ENCODE measurements around the gene UBE4B.

- no peak for TF ChIP-seq TAF1 (IDR thresholded peaks at IDR 0.05; ENCODE audit: control insufficient read depth, extremely low read depth, insufficient read depth, low read length, severe bottlenecking)
- no peak for TF ChIP-seq ZNF146 (CRISPR knock-in tag; IDR thresholded peaks at IDR 0.05; ENCODE audit: unreplicated experiment)
- no peak for TF ChIP-seq MNT (conservative IDR thresholded peaks at IDR 0.05)
- TF ChIP-seq, protein P1, sequence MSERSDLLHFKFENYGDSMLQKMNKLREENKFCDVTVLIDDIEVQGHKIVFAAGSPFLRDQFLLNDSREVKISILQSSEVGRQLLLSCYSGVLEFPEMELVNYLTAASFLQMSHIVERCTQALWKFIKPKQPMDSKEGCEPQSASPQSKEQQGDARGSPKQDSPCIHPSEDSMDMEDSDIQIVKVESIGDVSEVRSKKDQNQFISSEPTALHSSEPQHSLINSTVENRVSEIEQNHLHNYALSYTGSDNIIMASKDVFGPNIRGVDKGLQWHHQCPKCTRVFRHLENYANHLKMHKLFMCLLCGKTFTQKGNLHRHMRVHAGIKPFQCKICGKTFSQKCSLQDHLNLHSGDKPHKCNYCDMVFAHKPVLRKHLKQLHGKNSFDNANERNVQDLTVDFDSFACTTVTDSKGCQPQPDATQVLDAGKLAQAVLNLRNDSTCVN (CRISPR knock-in tag; IDR thresholded peaks at IDR 0.05), result no peak
- no peak for TF ChIP-seq MYC (IDR thresholded peaks at IDR 0.05; ENCODE audit: low read depth, low read length)
- TF ChIP-seq MYC (CRISPR knock-in tag; IDR thresholded peaks at IDR 0.05; ENCODE audit: borderline replicate concordance, low read depth), result no peak
- TF ChIP-seq NFYB (IDR thresholded peaks at IDR 0.05; ENCODE audit: extremely low read depth, insufficient read length), result no peak
- TF ChIP-seq, protein P2, sequence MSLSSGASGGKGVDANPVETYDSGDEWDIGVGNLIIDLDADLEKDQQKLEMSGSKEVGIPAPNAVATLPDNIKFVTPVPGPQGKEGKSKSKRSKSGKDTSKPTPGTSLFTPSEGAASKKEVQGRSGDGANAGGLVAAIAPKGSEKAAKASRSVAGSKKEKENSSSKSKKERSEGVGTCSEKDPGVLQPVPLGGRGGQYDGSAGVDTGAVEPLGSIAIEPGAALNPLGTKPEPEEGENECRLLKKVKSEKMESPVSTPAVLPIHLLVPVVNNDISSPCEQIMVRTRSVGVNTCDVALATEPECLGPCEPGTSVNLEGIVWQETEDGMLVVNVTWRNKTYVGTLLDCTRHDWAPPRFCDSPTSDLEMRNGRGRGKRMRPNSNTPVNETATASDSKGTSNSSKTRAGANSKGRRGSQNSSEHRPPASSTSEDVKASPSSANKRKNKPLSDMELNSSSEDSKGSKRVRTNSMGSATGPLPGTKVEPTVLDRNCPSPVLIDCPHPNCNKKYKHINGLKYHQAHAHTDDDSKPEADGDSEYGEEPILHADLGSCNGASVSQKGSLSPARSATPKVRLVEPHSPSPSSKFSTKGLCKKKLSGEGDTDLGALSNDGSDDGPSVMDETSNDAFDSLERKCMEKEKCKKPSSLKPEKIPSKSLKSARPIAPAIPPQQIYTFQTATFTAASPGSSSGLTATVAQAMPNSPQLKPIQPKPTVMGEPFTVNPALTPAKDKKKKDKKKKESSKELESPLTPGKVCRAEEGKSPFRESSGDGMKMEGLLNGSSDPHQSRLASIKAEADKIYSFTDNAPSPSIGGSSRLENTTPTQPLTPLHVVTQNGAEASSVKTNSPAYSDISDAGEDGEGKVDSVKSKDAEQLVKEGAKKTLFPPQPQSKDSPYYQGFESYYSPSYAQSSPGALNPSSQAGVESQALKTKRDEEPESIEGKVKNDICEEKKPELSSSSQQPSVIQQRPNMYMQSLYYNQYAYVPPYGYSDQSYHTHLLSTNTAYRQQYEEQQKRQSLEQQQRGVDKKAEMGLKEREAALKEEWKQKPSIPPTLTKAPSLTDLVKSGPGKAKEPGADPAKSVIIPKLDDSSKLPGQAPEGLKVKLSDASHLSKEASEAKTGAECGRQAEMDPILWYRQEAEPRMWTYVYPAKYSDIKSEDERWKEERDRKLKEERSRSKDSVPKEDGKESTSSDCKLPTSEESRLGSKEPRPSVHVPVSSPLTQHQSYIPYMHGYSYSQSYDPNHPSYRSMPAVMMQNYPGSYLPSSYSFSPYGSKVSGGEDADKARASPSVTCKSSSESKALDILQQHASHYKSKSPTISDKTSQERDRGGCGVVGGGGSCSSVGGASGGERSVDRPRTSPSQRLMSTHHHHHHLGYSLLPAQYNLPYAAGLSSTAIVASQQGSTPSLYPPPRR (CRISPR knock-in tag; IDR thresholded peaks at IDR 0.05; ENCODE audit: borderline replicate concordance), result no peak
- TF ChIP-seq, protein P3, sequence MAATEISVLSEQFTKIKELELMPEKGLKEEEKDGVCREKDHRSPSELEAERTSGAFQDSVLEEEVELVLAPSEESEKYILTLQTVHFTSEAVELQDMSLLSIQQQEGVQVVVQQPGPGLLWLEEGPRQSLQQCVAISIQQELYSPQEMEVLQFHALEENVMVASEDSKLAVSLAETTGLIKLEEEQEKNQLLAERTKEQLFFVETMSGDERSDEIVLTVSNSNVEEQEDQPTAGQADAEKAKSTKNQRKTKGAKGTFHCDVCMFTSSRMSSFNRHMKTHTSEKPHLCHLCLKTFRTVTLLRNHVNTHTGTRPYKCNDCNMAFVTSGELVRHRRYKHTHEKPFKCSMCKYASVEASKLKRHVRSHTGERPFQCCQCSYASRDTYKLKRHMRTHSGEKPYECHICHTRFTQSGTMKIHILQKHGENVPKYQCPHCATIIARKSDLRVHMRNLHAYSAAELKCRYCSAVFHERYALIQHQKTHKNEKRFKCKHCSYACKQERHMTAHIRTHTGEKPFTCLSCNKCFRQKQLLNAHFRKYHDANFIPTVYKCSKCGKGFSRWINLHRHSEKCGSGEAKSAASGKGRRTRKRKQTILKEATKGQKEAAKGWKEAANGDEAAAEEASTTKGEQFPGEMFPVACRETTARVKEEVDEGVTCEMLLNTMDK (IDR thresholded peaks at IDR 0.05; ENCODE audit: borderline replicate concordance, insufficient read depth, low read depth, low read length, poor library complexity, severe bottlenecking), result no peak
Observed at GRCh38 chr1:10052347-10052746, 19.6 kb downstream of the UBE4B start.

Data from K562 (cell line).